WERI-Rb-1 (cell line): ENCODE results near the gene CCDC9B.

Experiments used
- DNase-seq: peaks from one replicate; pipeline ENCODE4 v3.0.0-alpha.2; 2020
- H3K27ac ChIP-seq: fragments of 250-450 bp; sonication (Bioruptor Pico); 2 replicates; pipeline ENCODE4 v1.5.1; 2020; ENCODE audit warnings: mild to moderate bottlenecking, moderate library complexity
- H3K27me3 ChIP-seq: fragments of 250-450 bp; sonication (Bioruptor Pico); 2 replicates; pipeline ENCODE4 v1.5.1; 2021; ENCODE audit warnings: mild to moderate bottlenecking, low read depth, moderate library complexity; ENCODE audit not compliant: insufficient read depth, severe bottlenecking
- H3K36me3 ChIP-seq: fragments of 250-450 bp; sonication (Bioruptor Pico); 2 replicates; pipeline ENCODE4 v1.5.1; 2020; ENCODE audit warnings: mild to moderate bottlenecking, moderate library complexity
- H3K4me3 ChIP-seq: 2 replicates; pipeline ENCODE4 v1.5.1; 2011; ENCODE audit warnings: low read depth, mild to moderate bottlenecking, control low read depth, low read length
- H3K9me3 ChIP-seq: fragments of 250-450 bp; sonication (Bioruptor Pico); 2 replicates; pipeline ENCODE4 v1.5.1; 2021; ENCODE audit warnings: mild to moderate bottlenecking, moderate library complexity; ENCODE audit not compliant: severe bottlenecking
- TF ChIP-seq, protein P1 (sequence below): IDR thresholded peaks from 2 replicates; pipeline ENCODE4 v1.5.1; 2011; ENCODE audit warnings: low read depth, mild to moderate bottlenecking, control low read depth, inconsistent platforms, low read length

The CCDC9B gene

DNA sequence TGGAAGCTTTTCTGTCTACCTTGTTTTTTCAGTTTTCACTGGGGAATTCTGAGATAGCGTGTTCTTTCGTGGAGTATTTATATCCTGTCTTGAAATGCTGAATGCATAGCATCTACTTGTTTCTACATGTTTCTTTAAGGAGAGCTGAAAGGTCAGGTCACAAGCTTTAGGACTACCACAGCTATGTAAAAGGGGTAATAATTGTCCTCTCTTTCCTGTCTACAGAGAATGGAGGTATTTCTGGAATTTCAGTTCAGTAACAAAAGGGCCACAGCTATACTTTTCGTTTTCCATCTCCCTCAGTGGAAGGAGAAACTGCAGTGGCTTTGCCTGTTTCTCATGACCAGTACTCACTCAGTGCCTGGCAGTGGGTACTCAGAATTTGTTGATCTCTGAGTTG, 12.6 kb downstream of the CCDC9B start:
- Histone ChIP-seq H3K4me3 (no peak overlapping the region), H3K36me3 (peaks cover 19% of the 10 kb centered on the region), H3K27me3 (no peaks in the 10 kb centered on the region), H3K27ac (no peak overlapping the region), H3K9me3 (no peaks in the 10 kb centered on the region)
- TF ChIP-seq, protein P1, sequence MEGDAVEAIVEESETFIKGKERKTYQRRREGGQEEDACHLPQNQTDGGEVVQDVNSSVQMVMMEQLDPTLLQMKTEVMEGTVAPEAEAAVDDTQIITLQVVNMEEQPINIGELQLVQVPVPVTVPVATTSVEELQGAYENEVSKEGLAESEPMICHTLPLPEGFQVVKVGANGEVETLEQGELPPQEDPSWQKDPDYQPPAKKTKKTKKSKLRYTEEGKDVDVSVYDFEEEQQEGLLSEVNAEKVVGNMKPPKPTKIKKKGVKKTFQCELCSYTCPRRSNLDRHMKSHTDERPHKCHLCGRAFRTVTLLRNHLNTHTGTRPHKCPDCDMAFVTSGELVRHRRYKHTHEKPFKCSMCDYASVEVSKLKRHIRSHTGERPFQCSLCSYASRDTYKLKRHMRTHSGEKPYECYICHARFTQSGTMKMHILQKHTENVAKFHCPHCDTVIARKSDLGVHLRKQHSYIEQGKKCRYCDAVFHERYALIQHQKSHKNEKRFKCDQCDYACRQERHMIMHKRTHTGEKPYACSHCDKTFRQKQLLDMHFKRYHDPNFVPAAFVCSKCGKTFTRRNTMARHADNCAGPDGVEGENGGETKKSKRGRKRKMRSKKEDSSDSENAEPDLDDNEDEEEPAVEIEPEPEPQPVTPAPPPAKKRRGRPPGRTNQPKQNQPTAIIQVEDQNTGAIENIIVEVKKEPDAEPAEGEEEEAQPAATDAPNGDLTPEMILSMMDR: no peak
- DNase-seq: no peak

DNA sequence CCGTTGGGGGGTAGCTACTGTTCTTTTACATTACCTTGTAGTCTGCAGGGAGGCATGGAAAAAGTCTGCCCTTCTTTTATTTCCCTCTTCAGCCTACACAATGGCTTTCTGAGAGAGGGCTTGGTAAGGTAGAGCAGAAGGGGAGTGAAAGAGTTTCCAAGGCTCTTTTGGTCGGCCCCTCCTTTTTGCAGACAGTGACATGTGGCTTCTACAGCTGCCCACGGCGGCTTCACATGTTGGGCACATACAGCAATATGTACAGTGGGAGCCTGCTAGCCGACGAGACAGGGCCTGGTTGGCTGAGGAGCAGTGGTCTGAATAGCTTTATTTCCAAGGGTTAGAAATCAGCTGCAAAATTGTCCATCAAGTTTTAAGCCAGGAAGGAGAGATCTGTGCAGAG, 13.3 kb downstream of the CCDC9B start:
- Histone ChIP-seq H3K27me3 (no peaks in the 10 kb centered on the region), H3K27ac (no peak overlapping the region), H3K36me3 (peaks cover 19% of the 10 kb centered on the region), H3K9me3 (no peaks in the 10 kb centered on the region), H3K4me3 (no peak overlapping the region)
- TF ChIP-seq, protein P1: no peak
- no peak for DNase-seq

DNA sequence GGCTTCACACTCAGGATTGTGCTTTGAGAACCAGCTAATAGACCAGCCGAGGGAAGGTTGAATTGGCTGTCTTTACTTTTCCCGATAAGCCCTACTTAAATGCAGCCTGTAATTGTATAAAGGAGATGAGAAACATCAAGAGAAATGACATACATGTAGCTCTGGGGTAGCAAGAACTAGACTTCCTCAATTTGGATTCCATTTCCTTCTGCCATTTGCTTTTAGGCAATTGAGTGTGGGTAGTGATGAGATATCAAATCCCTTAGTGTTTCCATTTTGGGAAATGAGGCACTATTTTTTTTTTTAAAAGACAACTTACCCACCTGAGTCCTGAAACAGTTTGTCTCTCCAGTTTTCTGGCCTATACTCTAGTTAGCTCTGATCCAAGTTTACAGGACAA, 15.0 kb downstream of the CCDC9B start:
- Histone ChIP-seq H3K9me3 (no peaks in the 10 kb centered on the region), H3K4me3 (no peak overlapping the region), H3K36me3 (peaks cover 19% of the 10 kb centered on the region), H3K27ac (no peak overlapping the region), H3K27me3 (no peaks in the 10 kb centered on the region)
- TF ChIP-seq, protein P1: no peak
- no peak for DNase-seq

DNA sequence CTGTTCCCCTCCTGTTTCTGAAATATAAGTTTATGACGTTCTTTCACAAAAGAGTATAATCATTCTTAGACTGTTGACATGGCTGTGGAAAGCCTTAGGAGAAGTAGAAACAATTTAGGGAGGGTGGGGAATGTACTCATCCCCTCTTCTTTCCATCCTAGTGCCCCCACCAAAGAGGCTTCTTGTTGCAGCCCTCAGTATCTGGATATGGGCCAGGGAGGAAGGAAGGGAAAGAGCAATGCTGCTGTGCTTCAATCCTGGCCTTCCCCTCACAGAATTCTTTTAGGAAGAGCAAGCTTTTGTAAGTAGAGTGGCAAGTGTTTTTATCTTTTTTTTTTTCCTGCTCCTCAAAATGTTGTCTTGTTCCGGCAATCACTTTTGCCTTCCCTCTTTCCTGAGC, 15.6 kb downstream of the CCDC9B start:
- H3K27me3 ChIP-seq: no peaks in the 10 kb centered on the region
- H3K36me3 ChIP-seq: peaks cover 19% of the 10 kb centered on the region
- no peak overlapping the region for H3K27ac ChIP-seq
- TF ChIP-seq, protein P1: no peak
- H3K4me3 ChIP-seq: no peak overlapping the region
- DNase-seq: no peak
- no peaks in the 10 kb centered on the region for H3K9me3 ChIP-seq

DNA sequence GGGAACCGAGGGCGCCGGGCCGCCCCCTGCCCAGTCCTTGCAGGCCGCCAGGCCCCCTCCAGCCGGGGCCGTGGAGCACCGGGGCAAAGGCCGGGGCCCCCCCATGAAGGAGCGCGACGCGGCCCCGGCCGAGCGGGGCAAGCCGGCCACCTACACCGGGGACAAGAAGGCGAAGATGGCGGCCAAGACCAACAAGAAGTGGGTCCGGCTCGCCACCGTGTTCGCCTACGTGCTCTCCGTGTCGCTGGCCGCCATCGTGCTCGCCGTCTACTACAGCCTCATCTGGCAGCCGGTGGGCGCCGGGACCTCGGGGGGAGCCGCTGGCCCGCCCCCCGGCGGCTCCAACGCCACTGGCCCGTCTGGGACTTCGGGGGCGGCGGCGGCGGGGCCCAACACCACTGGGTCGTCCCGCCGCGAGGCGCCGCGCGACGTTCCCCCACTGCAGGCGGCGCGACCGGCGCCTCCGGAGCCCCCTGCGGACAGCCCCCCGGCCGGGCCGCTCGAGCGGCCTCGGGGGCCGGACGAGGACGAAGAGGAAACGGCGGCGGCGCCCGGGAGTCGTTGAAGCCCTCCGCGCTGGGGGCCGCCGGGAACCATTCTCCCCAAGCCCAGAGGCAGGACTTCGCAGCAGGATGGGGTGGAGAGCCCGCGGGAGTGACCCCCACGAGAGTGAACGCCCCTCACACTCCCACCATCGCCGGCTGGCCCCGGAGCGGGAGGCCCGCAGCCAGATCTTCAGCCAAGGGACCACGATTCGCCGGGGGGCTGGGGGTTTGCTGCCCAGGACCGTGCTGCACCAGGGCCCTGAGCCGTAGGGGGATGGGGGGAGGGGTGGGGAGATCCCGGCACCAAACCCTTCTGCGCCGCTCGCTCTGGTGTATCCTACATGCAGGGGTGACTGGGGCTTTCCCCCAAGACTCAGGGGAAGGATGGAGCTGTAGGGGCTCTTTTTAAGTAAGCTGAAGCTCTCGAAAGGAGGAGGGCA, 16.5 kb downstream of the CCDC9B start:
- peaks cover 19% of the 10 kb centered on the region for H3K36me3 ChIP-seq
- DNase-seq: no peak
- H3K4me3 ChIP-seq: peak overlapping the region; percentile 57
- TF ChIP-seq, protein P1: no peak
- no peaks in the 10 kb centered on the region for H3K27me3 ChIP-seq
- H3K27ac ChIP-seq: peak overlapping the region; percentile 56
- H3K9me3 ChIP-seq: no peaks in the 10 kb centered on the region
